ENCODE data around the gene VSIR. TPM values are rescaled to one million over a fixed set of nuclear protein-coding genes. Genes with fewer than 3 reads are reported as not detected.

VSIR gene
- total RNA-seq, 1 donor from 2014 or later, result 63.0 TPM

DNA sequence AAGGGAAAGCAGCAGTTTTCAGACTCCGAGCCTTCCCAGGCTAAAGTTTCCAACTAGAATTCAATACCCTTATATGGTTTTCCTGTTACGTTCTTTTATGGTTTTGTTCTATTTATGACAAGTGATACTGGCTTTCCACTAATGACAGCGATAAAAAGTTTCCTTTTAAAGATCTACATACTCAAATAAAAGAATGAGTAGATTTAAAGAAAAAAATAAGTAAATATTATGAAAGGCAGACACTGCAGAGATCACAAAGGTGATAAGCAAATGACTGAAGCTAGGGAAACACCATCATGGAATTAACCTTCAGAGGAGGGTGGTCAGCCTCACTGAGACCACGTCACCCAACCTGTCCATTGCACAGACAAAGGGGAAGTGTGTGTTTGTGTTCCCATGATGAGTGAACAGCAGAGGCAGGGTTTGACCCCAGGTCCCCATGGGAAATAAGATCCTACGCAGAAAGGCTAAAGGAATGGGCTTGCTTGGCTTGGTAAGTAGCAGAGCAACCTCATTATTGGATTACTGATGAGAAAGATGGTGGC is 4.0 kb downstream of the VSIR start:
- intact Hi-C loops (cut with DNase I), result loop anchor here (5.0 kb wide), 1 partner anchor 222 kb away; no protein-coding TSS in a partner anchor
- no peak for DNase-seq (ENCODE audit: low spot score)

DNA sequence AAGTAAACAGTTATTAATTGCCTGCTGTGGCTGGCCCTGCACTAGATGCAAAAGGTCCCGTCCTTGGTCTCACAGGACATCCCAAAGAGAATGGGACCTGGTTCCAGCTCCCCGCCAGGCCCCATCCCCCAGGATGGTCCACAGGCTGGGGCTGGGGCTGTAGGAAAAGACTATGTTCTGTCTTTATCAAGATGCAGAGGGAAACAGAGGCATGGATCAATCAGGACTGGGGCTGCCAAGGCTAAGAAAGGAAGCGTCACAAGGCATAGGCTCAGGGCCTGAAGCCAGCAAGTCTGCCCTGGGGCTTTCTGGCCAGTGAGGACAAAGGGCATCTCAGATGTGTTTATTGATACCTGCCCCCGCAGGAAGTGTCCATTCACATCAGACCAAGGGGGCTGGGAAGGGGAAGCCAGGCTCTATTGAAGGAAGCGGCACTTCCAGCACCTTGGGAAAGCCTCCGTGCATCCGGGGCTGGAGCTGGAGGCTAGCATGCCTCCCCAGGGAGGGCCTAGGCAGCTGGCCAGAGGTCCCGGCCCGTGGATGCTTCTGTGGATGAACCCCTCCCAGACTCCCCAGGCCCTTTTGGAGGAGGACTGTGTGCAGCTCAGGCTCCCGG is 5.8 kb downstream of the VSIR start:
- peak; percentile 83 for DNase-seq (ENCODE audit: low spot score)
- intact Hi-C loops (cut with DNase I), result loop anchor here (5.0 kb wide), 1 partner anchor 220 kb away; no protein-coding TSS in a partner anchor

DNA sequence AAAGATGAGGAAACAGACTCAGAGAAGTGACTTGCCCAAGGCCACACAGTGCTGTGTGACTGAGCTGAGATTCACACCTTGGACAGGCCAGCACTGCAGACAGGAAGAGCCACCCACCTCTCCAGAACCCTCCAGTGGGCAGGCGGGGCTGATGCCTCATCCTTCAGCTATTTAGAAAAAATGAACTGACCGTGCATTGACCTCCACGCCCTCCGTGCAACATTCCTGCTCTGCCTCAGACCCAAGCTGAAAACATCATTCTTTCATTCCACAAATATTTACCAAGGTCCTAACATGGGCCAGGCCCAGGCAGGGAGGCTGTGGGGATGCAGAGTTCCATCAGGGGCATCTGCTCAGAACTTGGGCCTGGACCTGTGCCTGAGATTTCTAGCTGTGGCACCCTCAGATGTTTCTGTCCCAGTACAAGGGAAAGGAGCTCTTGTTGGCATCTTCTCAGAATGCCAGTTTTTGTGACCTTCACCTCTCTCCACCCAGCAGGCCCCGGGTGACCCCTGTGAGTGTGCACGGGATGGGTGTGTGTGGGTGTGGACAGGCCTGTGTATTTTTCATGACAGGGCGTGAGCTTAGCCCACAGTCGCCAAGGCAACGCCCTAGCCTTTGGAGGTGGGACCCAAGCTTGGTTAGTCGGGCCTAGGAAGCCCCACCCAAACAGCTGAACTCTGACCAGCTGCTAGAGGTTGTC is 6.5 kb downstream of the VSIR start:
- peak; percentile 85 for DNase-seq (ENCODE audit: low spot score)
- intact Hi-C loops (cut with DNase I), result loop anchor here (5.0 kb wide), 1 partner anchor 220 kb away; no protein-coding TSS in a partner anchor

DNA sequence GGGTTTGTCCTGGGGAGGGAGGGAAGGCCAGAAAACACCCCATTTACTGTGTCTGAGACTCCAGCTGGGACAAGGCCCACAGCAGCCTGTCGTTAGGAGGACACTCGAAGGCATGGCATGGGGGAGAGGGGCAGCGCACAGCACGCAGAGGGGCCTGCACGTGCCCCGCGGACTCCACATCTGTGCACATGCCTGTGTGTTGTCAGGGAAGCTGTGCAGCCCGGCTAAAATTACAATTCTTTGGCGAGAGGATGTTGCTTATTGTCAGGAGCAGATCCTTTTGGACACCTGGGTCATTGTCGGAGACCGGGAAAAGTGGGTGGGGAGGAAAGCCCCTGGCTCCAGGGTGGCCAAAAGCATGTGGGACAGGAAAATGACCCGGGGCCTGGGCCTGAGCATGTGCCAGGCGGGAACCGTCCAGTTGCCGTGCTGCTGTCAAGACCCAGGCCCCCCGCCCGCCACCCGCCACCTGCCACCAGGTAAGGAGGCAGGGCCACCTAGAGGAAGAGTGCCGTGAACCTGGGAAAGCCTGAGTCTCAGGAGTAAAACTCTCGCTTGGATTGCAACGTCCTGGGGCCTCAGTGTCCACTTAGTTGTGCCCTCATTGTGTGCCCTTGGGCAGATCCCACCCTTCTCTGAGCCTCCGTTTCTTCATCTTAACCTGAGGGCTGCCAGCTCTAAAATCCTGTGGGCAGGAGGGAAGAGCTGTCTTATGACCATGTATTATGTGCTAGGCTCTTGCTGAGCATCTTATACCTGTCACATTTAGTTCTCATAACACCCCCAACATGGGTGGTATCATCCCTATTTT is 7.2 kb downstream of the VSIR start:
- intact Hi-C loops (cut with DNase I), result loop anchor here (2.0 to 5.0 kb wide), 2 partner anchors 19 to 219 kb away; no protein-coding TSS in a partner anchor
- no peak for DNase-seq (ENCODE audit: low spot score)

DNA sequence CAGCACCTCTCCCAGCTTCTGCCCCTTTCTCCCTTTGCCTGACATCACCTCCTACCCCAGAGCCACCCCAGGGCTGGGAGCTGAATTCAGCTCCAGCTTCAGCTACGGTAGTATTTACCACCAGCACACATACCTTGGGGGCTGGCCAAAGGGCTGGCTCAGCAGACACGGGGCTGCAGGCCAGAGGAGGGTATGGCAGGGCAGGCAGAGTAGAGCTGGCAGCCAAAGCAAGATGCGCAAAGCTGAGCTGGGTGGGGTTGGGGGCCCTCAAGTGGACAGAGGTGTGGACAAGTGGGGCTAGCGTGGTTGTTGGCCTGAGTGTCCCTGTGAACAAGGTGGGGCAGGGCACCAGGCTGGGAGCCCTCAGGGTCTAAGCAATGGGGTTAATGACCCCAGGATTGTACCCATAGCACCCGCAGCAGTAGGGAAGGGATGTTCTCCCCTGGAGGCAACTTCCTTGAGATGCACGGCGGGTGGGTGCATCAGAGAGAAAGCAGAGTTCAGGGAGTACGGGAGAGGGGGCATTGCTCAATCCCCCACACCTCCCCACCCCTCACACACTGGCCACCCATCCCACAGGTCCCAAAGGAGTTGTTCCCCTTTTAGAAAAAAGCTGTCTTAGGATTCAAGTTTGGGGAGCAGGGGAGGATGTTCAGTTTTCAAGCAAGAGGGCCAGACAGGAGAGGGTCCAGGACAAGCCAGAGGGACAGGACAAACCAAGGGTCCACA is 8.0 kb downstream of the VSIR start:
- intact Hi-C loops (cut with DNase I), result loop anchor here (2.0 to 5.0 kb wide), 2 partner anchors 19 to 218 kb away; no protein-coding TSS in a partner anchor
- DNase-seq (ENCODE audit: low spot score), result peak; percentile 86

DNA sequence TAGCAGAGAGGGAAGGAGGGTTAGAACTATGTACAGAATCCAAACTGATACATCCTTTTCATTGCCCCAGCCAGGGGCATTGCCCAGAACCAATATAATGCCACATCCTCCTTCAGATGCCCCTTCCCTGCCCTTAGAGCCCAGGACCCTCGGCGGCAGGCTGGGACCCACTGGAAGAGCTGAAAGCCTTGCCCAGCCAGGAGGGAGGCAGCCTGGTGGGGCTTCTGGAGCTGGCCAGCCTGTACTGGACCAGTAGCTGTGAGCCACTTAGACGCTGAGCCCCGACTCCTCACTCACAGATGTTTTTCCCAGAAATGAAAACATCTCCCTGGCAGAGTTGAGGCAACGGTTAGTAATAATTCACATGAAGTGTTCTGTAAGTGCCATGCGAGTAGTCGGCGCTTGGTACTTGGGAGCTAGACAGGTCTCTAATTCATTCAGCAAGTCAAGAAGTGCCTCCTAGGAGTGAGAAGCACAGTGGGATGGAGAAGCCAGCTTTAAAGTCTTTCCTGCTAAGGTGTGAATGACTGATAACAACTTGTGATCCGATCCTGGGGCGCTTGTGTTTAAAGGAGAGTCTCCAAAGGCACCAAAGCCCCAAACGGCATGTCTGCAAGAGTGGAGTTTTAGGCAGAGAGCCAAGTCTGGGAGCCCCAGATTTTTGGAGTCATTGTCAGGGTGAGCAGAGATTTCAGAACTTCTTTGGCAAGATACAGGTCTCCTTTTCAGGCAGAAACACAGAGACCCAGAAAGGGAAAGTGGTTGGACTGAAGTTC is 9.8 kb downstream of the VSIR start:
- no peak for DNase-seq (ENCODE audit: low spot score)
- intact Hi-C loops (cut with DNase I), result loop anchor here (2.0 kb wide), 1 partner anchor 17 kb away; no protein-coding TSS in a partner anchor

DNA sequence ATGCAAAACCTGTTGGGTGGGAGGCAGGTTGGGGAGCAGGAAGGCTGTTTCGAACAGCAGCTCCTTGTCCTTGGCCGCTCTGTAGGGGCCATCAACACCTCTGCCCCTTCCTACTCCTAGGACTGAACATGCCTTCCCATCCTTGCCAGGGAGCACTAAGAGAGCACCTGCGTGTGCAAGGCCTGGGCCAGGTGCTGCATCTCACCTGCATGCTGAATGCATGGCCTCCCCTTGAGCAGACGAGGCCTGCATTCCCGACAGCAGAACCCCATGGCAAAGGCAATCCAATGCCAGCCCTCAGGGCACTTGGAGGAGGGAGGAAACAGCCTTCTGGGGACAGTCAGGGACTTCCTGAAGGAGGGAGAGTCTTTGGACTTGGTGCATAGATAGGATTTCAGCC is 11.0 kb downstream of the VSIR start:
- intact Hi-C loops (cut with DNase I), result no loop called here
- DNase-seq (ENCODE audit: low spot score), result no peak

DNA sequence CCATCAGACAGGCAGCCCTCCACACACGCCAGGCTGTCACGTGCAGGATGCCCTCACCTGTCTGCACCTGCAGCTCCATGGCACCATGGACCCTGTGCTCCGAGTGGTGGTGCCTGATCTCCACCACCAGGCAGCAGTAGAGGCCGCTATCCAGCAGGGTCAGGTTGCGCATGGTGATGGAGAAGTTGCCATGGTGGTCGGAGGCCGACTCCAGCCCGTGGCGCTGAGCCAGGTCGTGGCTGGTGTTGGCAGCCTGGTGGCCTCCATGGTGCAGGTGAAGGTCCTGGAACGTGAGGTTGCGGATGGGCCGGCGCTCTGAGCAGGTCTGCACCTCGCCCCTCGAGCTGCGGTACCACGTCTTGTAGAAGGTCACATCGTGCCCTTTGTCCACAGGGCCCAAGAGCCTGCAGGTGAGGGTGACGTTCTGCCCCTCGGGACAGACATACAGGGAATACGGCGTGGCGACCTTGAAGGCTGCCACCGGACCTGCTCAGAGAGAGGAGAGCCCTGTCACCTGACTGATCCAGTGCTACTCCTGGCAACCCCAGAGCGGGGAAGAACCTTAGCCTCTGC is 11.7 kb downstream of the VSIR start:
- no peak for DNase-seq (ENCODE audit: low spot score)

DNA sequence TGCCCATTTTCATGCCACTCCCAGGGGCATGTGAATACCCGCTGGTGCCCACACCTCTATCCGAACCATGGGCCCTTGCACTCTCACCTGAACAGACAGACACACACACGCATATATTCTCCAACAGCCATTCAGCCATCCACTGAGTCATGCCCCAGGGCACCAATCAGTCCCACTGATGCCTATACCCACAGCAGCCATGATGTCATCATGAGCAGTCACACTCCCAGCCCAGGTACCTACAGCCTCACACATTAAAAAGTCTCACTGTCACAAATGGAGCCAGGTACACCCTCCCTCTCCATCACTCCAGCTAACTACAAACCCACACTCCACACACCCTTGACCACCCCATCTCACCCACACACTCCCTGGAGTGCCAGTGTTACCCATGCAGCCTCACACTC is 12.2 kb downstream of the VSIR start:
- intact Hi-C loops (cut with DNase I), result no loop called here
- no peak for DNase-seq (ENCODE audit: low spot score)

More for the DNA sequence above, 11.7 kb downstream of the VSIR start:
- intact Hi-C loops (cut with DNase I), result no loop called here

DNA sequence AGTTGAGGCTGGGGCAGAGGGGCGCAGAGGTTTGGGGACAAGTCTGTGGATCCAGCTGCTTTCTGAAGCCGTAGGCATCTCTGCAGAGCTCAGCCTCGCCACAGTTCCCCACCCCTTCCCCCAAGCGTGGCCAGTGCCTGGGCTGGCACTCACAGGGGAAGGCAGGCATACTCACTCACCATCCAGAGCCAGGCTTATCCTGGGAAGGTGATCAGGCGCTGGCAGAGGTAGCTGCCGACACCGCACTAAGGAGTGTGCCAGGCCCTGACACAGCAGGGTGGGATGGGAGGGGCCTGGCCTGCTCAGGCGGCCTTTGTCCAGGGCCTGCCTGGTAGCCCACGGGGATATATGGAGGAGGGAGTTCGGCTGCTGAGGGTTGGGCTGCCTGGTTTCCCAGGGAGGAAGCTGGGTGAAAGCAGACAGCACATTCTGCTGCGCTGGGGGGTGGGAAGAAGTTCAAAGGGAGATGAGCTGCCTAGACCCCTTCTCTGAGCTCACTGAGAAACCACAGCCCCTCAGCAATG is 15.9 kb downstream of the VSIR start:
- intact Hi-C loops (cut with DNase I), result no loop called here
- no peak for DNase-seq (ENCODE audit: low spot score)

DNA sequence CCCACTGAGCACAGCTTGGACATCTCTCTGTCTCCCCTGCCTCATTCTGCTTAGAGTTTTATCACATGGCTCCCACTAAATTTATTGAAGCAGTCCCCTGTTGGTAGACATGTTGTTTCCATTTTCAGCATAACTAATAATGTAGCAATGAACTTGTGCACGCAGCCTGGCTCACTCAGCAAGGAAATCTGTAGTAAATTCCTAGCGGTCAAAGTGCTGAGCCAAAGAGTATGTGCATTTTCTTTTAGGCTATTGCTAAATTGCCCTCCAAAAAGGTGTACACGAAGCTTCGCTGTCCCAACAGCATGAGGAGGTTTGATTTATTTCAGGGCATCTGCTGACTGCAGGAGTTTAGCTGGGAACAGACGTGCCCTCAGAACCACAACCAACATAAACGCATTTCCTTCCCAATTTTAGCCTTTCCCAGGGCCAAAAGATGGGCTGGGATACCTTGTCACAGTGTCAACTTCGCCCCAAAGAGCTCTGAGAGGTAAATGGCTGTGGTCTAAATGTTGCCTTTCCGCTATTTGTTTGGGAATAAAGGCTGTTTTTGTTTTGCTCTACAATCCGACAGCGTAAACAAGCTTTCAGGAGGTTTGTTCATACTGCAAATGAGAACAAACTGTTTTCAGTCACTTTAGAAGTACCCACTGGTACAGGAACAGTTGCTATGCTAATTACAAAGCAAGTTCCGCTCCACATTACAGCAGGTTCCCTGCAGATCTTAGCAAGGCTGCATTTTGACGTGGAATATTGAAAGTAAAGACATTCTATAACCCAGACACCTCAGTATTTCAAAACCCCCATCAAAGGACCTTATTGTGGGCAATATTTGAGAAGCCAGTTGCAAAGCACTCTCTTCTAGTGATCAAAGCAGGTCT is 16.8 kb downstream of the VSIR start:
- no peak for DNase-seq (ENCODE audit: low spot score)
- intact Hi-C loops (cut with DNase I), result no loop called here

DNA sequence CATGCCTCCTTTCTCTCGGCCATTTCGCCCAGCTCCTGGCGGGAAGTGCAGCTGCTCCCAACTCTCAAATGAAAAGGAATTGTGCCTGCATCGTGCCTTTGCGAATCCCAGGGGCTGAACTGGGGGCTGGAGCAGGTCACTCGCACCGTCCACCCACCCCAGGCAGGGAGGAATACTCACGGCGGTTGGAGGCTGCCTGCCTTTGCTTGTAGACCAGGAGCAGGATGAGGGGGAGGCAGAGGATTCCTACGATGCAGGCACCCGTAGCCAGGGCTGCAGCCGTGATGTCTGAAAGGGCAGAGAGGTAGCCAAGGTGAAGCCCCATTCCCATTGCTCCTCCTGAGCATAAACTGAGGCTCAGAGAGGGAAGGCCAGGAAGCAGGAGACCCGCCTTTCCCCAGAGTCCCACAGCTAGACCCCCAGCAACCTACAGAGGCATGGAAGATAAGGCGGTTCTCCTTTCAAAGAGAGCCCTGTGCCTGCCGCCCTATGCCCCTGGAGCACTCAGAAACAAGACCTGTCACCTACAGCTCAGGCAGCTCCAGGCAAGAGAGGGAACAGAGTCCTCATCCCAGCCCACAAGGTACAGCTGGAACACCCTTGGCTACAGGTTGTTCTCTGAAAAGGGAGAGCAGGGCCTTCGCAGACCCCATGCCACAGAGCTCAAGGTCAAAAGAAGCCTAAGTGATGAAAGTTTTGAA is 18.0 kb downstream of the VSIR start:
- DNase-seq (ENCODE audit: low spot score), result no peak

DNA sequence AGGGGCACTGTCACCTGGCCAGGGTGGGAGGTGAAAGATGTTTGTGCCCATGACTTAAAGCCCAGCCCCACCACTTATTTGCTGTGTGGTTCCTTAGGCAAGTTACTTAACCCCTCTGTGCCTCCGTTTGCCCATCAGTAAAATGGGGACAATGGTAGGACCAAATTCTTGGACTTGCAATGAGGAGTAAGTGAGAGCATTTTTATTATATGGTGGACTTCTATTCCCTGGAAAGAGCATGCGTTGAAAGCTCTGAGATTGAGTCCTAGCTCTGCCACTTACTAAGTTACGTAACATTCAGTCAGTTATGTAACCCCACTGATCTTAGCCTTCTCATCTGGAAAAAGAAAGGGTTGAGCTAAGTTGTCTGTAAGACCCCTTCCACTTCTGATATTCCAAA is 18.8 kb downstream of the VSIR start:
- intact Hi-C loops (cut with DNase I), result no loop called here

More for the DNA sequence above, 18.0 kb downstream of the VSIR start:
- intact Hi-C loops (cut with DNase I), result no loop called here

DNA sequence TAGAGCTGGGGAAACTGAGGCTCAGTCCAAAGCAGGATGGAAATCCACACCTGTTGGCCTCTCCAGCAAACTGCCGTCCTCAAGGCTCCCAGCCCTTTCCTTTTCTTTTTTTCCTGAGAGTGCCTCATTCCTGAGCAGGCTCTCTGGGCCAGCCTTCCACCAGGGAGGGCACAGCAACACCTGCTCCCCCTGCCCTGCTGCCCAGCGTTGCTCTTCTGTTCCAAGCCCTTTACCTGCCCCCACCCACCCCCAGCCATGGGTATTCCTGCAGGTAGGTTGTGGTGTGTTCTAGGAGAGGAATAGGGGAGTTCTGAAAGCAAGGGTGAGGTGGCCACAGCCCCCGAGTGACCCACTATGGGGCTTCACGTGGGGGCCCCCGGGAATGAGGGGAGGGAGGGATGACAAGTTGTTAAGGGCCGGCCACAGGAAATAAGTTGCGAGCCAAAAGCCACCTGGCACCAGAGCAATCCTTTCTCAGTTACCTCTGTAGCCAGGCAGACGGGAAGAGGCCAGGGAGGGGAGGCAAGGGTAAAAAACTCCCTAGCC is 19.3 kb downstream of the VSIR start:
- DNase-seq (ENCODE audit: low spot score), result no peak

More for the DNA sequence above, 18.8 kb downstream of the VSIR start:
- DNase-seq (ENCODE audit: low spot score), result no peak

DNA sequence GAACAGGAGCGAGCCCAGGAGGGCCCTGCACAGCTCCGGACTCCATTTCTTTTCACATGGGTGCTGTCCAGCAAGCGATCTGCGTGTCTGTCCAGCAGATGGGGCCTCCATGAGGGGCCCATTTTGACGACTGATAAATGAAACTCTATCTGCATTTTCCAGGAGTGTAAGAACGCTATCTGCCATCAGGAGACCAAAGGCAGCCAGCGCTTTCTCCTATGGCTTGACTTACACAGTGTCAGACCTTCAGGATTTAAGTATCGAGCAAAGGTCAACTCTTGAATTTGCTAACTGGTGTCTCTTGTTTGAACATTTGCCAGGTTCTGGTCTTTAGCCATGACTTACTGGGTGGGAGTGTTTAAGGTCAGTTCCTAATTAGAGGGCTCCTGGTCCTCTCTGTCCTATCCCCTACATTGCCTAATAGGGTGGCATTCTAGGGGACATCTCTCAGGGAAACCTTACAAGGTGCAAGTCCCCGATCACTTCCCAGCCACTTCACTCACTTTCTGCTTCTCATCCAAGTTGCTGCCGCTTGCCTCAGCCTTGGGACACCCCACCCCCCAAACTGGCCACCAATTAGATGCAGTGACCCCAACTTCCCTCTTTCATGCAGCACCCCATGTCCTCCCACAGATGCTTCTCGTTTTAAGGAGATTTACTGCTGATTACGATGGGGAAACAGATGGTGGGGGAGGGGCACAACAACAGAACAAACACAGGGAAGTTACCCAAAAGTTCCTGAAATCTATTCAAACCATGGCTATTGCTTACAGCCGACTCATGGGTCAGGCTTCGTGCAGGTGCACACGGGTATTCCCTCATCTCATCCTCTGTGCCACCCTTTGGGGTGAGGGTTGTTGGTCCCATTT is 20.0 kb downstream of the VSIR start:
- intact Hi-C loops (cut with DNase I), result no loop called here
- peak; percentile 92 for DNase-seq (ENCODE audit: low spot score)

More for the DNA sequence above, 19.3 kb downstream of the VSIR start:
- intact Hi-C loops (cut with DNase I), result no loop called here
